RWPE2 (cell line): ENCODE data around the gene CENPP.

Experiments
- ATAC-seq: fragments of 200-7000 bp; cut with Tn5 transposase; 3 replicates; pipeline ENCODE4 v1.9.1; 2021; ENCODE audit warnings: low read depth
- DNase-seq: peaks from one replicate; pipeline ENCODE4 v3.0.0-alpha.2; 2020; ENCODE audit warnings: low spot score
- H3K27ac ChIP-seq: fragments of 450-650 bp; 2 replicates; pipeline ENCODE4 v1.5.1; 2017; ENCODE audit warnings: mild to moderate bottlenecking; ENCODE audit not compliant: poor library complexity, severe bottlenecking
- H3K27me3 ChIP-seq: fragments of 250-450 bp; sonication (Bioruptor Pico); 2 replicates; pipeline ENCODE4 v1.5.1; 2021; ENCODE audit warnings: mild to moderate bottlenecking, moderate library complexity; ENCODE audit not compliant: insufficient read depth, poor library complexity, severe bottlenecking
- H3K36me3 ChIP-seq: fragments of 250-450 bp; sonication (Bioruptor Pico); 2 replicates; pipeline ENCODE4 v1.5.1; 2020; ENCODE audit warnings: low read depth, mild to moderate bottlenecking, moderate library complexity
- H3K4me1 ChIP-seq: fragments of 250-450 bp; sonication (Bioruptor Pico); 2 replicates; pipeline ENCODE4 v1.5.1; 2021; ENCODE audit warnings: mild to moderate bottlenecking, moderate library complexity; ENCODE audit not compliant: insufficient read depth, poor library complexity, severe bottlenecking
- H3K4me3 ChIP-seq: fragments of 250-450 bp; sonication (Bioruptor Pico); 2 replicates; pipeline ENCODE4 v1.5.1; 2021; ENCODE audit warnings: mild to moderate bottlenecking, moderate library complexity; ENCODE audit not compliant: severe bottlenecking
- H3K9me3 ChIP-seq: fragments of 250-450 bp; sonication (Bioruptor Pico); 2 replicates; pipeline ENCODE4 v1.5.1; 2021; ENCODE audit warnings: mild to moderate bottlenecking, moderate library complexity; ENCODE audit not compliant: severe bottlenecking
- TF ChIP-seq, protein P1 (sequence below): fragments of 450-650 bp; IDR thresholded peaks from one replicate; pipeline ENCODE4 v1.5.1; 2017; ENCODE audit warnings: mild to moderate bottlenecking, moderate library complexity; ENCODE audit not compliant: poor library complexity, severe bottlenecking

Gene CENPP

DNA sequence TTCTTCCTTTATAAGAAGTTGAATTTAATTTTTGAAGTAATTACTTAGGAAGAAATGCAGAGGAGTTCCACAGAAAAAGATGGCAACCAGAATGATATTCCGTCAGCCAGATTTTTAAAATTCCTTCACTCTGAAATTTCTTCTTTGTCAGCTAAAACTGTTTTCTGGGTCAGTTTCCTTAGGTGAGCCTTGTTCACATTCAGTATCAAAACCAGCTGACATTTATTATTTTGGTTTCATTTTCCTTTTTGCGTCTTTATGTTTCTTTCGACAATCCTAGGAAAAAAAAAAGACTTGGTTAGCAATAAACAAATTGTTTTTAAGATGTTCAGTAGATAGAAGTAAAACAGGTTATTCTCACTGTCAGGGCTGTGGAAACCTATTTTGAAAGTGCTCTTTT is 28.1 kb upstream of the CENPP start:
- ATAC-seq (no peak), DNase-seq (no peak)
- Histone ChIP-seq H3K9me3 (no peaks in the 10 kb centered on the region), H3K36me3 (peaks cover 65% of the 10 kb centered on the region), H3K27me3 (no peaks in the 10 kb centered on the region), H3K27ac (no peak overlapping the region), H3K4me1 (peaks cover 9% of the 10 kb centered on the region), H3K4me3 (no peak overlapping the region)
- TF ChIP-seq, protein P1, sequence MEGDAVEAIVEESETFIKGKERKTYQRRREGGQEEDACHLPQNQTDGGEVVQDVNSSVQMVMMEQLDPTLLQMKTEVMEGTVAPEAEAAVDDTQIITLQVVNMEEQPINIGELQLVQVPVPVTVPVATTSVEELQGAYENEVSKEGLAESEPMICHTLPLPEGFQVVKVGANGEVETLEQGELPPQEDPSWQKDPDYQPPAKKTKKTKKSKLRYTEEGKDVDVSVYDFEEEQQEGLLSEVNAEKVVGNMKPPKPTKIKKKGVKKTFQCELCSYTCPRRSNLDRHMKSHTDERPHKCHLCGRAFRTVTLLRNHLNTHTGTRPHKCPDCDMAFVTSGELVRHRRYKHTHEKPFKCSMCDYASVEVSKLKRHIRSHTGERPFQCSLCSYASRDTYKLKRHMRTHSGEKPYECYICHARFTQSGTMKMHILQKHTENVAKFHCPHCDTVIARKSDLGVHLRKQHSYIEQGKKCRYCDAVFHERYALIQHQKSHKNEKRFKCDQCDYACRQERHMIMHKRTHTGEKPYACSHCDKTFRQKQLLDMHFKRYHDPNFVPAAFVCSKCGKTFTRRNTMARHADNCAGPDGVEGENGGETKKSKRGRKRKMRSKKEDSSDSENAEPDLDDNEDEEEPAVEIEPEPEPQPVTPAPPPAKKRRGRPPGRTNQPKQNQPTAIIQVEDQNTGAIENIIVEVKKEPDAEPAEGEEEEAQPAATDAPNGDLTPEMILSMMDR: no peak

DNA sequence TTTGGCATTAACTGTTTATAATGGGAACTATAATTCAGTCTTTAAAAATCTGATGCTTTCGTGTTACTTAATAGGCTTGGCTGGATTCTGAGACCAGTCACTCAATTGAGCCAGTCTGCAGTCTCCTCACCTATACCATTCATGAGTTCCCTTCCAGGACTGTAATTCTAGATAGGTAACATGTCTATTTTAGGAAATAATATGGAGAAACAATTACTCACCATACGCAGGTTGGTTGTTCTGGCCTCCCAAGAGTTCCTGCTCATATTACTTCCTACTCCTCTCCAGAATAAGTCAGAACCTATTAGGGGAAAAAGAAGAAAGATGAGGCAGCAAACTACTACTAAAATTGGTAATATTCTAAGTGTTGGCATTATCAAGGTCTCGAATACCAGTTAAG is 27.7 kb upstream of the CENPP start:
- Histone ChIP-seq H3K4me1 (peaks cover 9% of the 10 kb centered on the region), H3K9me3 (no peaks in the 10 kb centered on the region), H3K27me3 (no peaks in the 10 kb centered on the region), H3K27ac (no peak overlapping the region), H3K4me3 (no peak overlapping the region), H3K36me3 (peaks cover 65% of the 10 kb centered on the region)
- DNase-seq (no peak), ATAC-seq (no peak)
- TF ChIP-seq, protein P1: no peak

DNA sequence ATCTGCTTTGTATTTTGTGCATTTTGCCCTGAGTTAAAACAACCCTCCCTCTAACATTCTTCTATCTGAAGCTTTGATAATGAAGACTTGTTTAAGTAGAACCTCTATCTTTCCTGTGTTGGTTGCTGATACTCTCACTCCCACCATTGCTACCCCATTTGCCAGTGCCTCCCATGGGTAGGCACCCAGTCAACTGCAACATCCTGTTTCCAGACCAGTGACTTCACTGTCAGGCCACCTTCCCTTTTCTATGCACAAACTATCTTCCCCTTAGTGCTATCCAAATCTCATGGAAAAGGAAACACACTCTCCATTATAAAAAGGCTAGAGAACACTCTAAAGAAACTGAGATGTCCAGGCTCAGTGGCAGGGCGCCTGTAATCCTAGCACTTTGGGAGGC is 26.6 kb upstream of the CENPP start:
- H3K36me3 ChIP-seq: peaks cover 71% of the 10 kb centered on the region
- TF ChIP-seq, protein P1: no peak
- peaks cover 9% of the 10 kb centered on the region for H3K4me1 ChIP-seq
- no peak overlapping the region for H3K4me3 ChIP-seq
- ATAC-seq: no peak
- no peaks in the 10 kb centered on the region for H3K27me3 ChIP-seq
- no peak overlapping the region for H3K27ac ChIP-seq
- DNase-seq: no peak
- H3K9me3 ChIP-seq: no peaks in the 10 kb centered on the region

DNA sequence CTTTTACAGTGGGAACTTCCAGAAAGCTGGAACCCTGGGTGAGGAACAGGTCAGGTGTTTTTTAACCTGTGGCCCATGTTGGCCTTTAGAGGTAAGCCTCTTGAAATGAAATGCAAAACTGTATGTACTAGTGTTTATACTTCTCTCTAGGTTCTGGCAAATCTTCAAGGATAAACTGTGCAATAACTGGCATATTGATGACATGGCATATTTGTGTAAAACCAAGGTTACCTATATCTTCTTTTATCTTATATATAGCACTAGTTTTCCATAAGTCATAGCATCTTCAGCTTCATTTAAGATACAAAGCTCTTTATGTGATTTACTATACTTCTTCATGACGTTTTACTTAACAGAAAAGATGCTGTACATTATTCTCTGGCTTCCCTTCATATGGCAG is 24.8 kb upstream of the CENPP start:
- Histone ChIP-seq H3K27ac (no peak overlapping the region), H3K4me3 (no peak overlapping the region), H3K27me3 (no peaks in the 10 kb centered on the region), H3K9me3 (no peaks in the 10 kb centered on the region), H3K4me1 (no peaks in the 10 kb centered on the region), H3K36me3 (peaks cover 89% of the 10 kb centered on the region)
- no peak for DNase-seq
- no peak for ATAC-seq
- TF ChIP-seq, protein P1: no peak

DNA sequence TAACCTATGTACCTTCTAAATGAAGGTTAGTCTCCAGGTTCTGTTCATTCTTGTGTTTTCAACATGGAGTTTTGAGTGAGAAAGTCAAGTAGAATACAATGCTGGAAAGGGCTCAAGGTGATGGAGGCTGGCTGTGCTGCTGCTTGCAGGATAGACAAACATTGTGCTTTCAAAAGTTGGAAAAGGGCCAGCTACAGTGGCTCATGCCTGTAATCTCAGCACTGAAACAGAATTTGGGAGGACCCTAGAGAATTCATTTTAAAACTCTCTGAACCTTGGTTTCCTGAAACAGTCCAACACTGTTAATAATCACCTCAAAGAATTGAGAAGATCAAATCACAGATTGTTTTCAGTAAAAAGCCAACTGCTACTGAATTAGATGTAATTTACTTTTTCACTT is 16.9 kb upstream of the CENPP start:
- TF ChIP-seq, protein P1: no peak
- peaks cover 14% of the 10 kb centered on the region for H3K4me1 ChIP-seq
- no peak overlapping the region for H3K4me3 ChIP-seq
- DNase-seq (no peak), ATAC-seq (no peak)
- no peak overlapping the region for H3K27ac ChIP-seq
- peaks cover 86% of the 10 kb centered on the region for H3K36me3 ChIP-seq
- no peaks in the 10 kb centered on the region for H3K9me3 ChIP-seq
- H3K27me3 ChIP-seq: no peaks in the 10 kb centered on the region
